ENCODE results near the gene ADGRA3. TPM values are rescaled to one million over a fixed set of nuclear protein-coding genes. Genes with fewer than 3 reads are reported as not detected.

ADGRA3 gene
- total and polyA plus RNA-seq, 11 donors, result 9.6 to 43.9 (median 21.5) TPM

DNA sequence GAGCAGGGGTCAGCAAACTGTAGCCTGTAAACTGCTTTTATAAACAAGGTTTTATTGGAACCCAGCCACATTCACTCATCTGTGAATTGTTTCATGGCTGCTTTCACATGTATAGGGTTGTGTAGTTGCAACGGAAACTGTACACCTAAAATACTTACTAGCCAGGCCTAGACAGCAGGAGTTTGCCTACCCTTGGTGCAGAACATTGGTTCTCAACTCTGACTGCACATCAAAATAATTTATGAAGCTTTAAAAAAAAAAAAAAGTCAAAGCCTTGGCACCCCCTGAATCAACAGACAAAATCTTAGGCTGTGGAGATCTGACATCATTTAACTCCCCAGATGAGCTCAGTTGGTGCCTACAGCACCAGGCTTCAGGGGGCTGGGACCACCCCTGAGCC lies 27.8 kb downstream of the ADGRA3 start:
- H3K36me3 ChIP-seq, result no peaks in the 10 kb centered on the region
- no peaks in the 10 kb centered on the region for H3K9me3 ChIP-seq
- intact Hi-C loops (cut with DNase I), result no loop called here
- H3K4me1 ChIP-seq, result peaks cover 0 to 30% (median 7%) of the 10 kb centered on the region in 12 donors
- H3K27me3 ChIP-seq, result no peaks in the 10 kb centered on the region
- WGBS, 4 donors, result 44 to 100% (median 95%) methylated on average over 1 of the region's 1 CpG
- no peak overlapping the region for H3K27ac ChIP-seq
- TF ChIP-seq POLR2A (IDR thresholded peaks at IDR 0.05), result no peak
- TF ChIP-seq, protein P1, sequence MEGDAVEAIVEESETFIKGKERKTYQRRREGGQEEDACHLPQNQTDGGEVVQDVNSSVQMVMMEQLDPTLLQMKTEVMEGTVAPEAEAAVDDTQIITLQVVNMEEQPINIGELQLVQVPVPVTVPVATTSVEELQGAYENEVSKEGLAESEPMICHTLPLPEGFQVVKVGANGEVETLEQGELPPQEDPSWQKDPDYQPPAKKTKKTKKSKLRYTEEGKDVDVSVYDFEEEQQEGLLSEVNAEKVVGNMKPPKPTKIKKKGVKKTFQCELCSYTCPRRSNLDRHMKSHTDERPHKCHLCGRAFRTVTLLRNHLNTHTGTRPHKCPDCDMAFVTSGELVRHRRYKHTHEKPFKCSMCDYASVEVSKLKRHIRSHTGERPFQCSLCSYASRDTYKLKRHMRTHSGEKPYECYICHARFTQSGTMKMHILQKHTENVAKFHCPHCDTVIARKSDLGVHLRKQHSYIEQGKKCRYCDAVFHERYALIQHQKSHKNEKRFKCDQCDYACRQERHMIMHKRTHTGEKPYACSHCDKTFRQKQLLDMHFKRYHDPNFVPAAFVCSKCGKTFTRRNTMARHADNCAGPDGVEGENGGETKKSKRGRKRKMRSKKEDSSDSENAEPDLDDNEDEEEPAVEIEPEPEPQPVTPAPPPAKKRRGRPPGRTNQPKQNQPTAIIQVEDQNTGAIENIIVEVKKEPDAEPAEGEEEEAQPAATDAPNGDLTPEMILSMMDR (IDR thresholded peaks at IDR 0.05), result no peak
- ATAC-seq (no peak), DNase-seq (no peak)
- H3K4me3 ChIP-seq, result no peak overlapping the region

DNA sequence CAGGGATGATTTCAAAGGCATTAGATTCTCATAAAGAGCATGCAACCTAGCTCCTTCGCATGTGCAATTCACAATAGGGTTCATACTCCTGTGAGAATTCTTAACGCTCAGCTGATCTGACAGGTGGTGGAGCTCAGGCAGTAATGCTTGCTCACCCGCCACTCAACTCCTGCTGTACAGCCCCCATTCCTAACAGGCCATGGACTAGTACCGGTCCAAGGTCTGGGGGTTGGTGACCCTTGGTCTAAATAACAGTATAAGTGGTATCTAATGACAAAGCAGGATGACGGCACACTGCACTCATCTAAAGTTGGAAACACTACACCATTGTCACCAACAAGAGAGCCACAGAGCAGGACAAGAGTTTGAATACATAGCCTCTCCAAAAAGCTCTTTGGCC lies 28.5 kb downstream of the ADGRA3 start:
- intact Hi-C loops (cut with DNase I), result no loop called here
- Histone ChIP-seq H3K9me3 (no peaks in the 10 kb centered on the region), H3K27me3 (no peaks in the 10 kb centered on the region), H3K36me3 (no peaks in the 10 kb centered on the region), H3K4me3 (no peak overlapping the region), H3K27ac (no peak overlapping the region), H3K4me1 (peaks cover 0 to 37% (median 8%) of the 10 kb centered on the region in 12 donors)
- 68 to 77% (median 75%) methylated on average over 5 of the region's 5 CpGs for WGBS, 4 donors
- no peak for DNase-seq
- ATAC-seq, result peak in 3 of 4 donors; percentile 79 to 83 (median 82)
- TF ChIP-seq, protein P1 (IDR thresholded peaks at IDR 0.05), result no peak
- TF ChIP-seq POLR2A (IDR thresholded peaks at IDR 0.05), result no peak

- no peak overlapping the region for H3K27ac ChIP-seq
- no peaks in the 10 kb centered on the region for H3K9me3 ChIP-seq
- no peak for ATAC-seq
- WGBS, 4 donors, result 74 to 84% (median 81%) methylated on average over 4 of the region's 4 CpGs
- peaks cover 0 to 37% (median 8%) of the 10 kb centered on the region in 12 donors for H3K4me1 ChIP-seq
- intact Hi-C loops (cut with DNase I), result no loop called here
- DNase-seq, result no peak
- no peak for TF ChIP-seq POLR2A (IDR thresholded peaks at IDR 0.05)
- TF ChIP-seq, protein P1 (IDR thresholded peaks at IDR 0.05), result no peak
- H3K27me3 ChIP-seq, result no peaks in the 10 kb centered on the region
- H3K36me3 ChIP-seq, result no peaks in the 10 kb centered on the region
- no peak overlapping the region for H3K4me3 ChIP-seq
Observed at GRCh38 chr4:22486276-22486675, 29.6 kb downstream of the ADGRA3 start.

DNA sequence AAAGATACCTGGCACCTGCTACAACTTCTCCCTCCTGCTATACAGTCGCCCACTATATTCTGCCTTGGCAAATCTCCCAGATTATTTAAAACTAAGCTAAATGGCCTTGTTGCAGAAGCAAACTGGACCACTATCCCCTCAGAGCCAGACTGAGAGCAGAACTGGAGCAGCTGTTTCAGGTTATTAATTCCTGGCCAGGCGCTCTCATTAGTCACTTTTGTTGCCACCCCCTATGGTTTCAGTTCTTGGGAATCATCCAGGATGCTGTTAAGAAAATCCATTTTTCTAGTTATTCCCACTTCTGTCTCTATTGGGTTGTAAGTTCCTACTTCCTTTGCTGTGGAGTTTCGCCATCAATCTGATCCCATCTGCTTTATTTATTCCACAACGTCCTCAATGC lies 30.1 kb downstream of the ADGRA3 start:
- WGBS, 4 donors, result 57 to 70% (median 66%) methylated on average over 4 of the region's 4 CpGs
- ATAC-seq, result peak in 1 of 4 donors; percentile 47

More for the DNA sequence above, 30.1 kb downstream of the ADGRA3 start:
- Histone ChIP-seq H3K9me3 (no peaks in the 10 kb centered on the region), H3K36me3 (no peaks in the 10 kb centered on the region), H3K27me3 (no peaks in the 10 kb centered on the region), H3K4me3 (no peak overlapping the region), H3K27ac (no peak overlapping the region), H3K4me1 (peaks cover 0 to 37% (median 9%) of the 10 kb centered on the region in 12 donors)
- no peak for TF ChIP-seq POLR2A (IDR thresholded peaks at IDR 0.05)
- TF ChIP-seq, protein P1 (IDR thresholded peaks at IDR 0.05), result no peak
- DNase-seq, result no peak
- intact Hi-C loops (cut with DNase I), result no loop called here

Data from heart left ventricle (tissue), 16 donors.